ENCODE data around the gene IGFBP3. TPM values are rescaled to one million over a fixed set of nuclear protein-coding genes. Genes with fewer than 3 reads are reported as not detected.
A peak's percentile ranks its signal among the peaks of the same experiment; 100 is the strongest.

The IGFBP3 gene
- total and polyA plus RNA-seq, 5 experiments from 2014 or later: 2.1 to 13.7 (median 10.4) TPM

DNA sequence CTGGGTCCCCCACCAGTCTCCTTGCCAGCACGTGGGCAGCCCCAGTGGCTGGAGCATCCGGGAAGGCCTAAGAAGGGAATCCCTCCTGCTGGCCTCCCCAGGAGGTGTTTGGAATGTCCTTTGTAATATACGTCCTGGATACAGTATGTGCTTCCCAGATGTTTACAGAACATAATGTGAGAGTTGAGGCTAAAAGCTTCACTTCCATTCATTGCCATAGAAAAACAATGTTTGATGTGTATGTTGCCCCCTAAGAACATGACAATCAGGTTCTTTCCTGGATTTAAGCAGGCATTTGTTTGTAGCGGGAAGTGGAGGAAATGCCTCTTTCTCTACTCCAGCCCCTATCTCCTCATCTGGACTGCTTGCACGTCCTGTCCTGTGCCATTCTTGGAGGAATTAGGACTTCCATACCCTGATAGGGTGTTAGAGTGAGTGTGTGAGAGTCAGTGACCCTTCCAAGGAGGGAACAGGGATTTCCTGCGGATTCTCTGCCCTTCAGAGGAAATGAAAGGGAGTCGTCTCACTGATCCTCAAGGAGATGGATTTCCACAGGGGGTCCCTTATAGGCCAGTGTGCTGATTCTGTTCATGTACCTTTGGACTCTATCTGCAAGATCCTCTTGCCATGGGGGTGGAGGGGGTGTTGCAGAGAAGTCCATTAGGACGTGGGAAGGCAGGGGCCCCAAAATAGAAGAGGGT is 31.6 kb downstream of the IGFBP3 start:
- no peak for DNase-seq
- H3K27ac Mint-ChIP-seq: no peak overlapping the region
- ATAC-seq: no peak
- peak overlapping the region in 1 of 10 donors; percentile 18 for H3K4me3 Mint-ChIP-seq
- peaks cover 23 to 83% (median 56%) of the 10 kb centered on the region in 5 donors for H3K27me3 Mint-ChIP-seq
- no peaks in the 10 kb centered on the region for H3K36me3 Mint-ChIP-seq
- peaks cover 0 to 4% (median 0%) of the 10 kb centered on the region in 4 donors for H3K4me1 Mint-ChIP-seq
- POLR2A ChIA-PET: no interaction called here
- H3K9me3 Mint-ChIP-seq: no peaks in the 10 kb centered on the region

GRCh38 chr7:45888993-45889366 is 32.1 kb downstream of the IGFBP3 start:
- H3K36me3 Mint-ChIP-seq: no peaks in the 10 kb centered on the region
- no peak overlapping the region for H3K27ac Mint-ChIP-seq
- no peak for ATAC-seq
- POLR2A ChIA-PET: no interaction called here
- H3K4me1 Mint-ChIP-seq: peaks cover 0 to 4% (median under 1%) of the 10 kb centered on the region in 4 donors
- peaks cover 21 to 83% (median 53%) of the 10 kb centered on the region in 5 donors for H3K27me3 Mint-ChIP-seq
- no peaks in the 10 kb centered on the region for H3K9me3 Mint-ChIP-seq
- peak overlapping the region in 1 of 10 donors; percentile 18 for H3K4me3 Mint-ChIP-seq
- DNase-seq: no peak

DNA sequence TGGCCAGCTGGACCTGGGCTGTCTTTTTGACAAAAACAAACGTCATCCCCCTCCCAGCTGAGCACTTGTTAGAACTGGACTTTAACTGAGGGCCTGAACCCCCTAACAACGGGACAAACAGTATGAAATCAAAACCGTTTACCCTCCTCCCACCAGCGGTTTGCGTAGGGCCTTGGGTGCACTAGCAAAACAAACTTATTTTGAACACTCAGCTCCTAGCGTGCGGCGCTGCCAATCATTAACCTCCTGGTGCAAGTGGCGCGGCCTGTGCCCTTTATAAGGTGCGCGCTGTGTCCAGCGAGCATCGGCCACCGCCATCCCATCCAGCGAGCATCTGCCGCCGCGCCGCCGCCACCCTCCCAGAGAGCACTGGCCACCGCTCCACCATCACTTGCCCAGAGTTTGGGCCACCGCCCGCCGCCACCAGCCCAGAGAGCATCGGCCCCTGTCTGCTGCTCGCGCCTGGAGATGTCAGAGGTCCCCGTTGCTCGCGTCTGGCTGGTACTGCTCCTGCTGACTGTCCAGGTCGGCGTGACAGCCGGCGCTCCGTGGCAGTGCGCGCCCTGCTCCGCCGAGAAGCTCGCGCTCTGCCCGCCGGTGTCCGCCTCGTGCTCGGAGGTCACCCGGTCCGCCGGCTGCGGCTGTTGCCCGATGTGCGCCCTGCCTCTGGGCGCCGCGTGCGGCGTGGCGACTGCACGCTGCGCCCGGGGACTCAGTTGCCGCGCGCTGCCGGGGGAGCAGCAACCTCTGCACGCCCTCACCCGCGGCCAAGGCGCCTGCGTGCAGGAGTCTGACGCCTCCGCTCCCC is 32.7 kb downstream of the IGFBP3 start, which contains the start of gene IGFBP1:
IGFBP1 (plus strand) TSS at position 304 of the 808 bp plus-strand sequence; CDS start at position 469, 165 bp downstream.
- H3K9me3 Mint-ChIP-seq: no peaks in the 10 kb centered on the region
- POLR2A ChIA-PET: no interaction called here
- peak within 1 kb of the TSS in 2 of 10 donors; percentile 4 to 18 for H3K4me3 Mint-ChIP-seq
- ATAC-seq (no peak), DNase-seq (peak in 1 of 10 donors; percentile 3)
- H3K27me3 Mint-ChIP-seq: peaks cover 20 to 83% (median 48%) of the 10 kb centered on the region in 5 donors
- H3K4me1 Mint-ChIP-seq: peaks cover 0 to 4% (median under 1%) of the 10 kb centered on the region in 4 donors
- peak within 1 kb of the TSS in 1 of 10 donors; percentile 3 for H3K27ac Mint-ChIP-seq
- H3K36me3 Mint-ChIP-seq: no peaks in the 10 kb centered on the region

DNA sequence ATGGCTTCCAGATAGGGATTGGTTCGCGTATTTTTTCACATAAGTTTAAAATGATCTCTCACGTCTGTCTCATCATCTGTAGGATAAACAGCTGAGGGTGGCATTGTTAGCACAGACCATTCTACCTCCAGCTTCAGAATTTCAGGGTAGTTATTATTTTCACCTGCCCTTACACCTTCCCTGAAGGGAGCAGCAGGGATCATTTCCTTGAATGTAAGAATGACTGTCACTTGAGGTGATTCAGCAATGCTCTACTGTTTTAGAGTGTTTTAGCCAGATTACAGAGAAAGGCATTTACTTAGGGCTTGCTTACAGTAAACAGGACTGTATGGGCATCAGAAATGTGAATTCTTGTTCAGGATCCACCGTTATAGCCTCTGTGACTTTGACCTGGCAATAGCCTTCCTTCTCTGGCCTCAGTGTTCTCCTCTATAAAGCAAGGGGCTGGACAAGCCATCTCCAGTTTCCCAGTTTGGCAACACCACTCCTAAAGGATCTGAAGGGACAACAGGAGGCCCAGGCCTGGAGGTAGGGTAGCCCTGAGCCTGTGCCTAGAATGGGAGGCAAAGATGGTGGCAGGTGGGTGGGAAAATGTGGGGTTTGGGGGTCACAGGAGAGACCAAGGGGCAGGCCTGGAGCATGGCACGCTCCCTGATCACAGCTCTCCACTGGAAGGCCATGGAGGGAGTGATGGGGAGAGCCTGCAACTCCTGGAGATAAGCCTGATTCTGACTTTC is 34.0 kb downstream of the IGFBP3 start:
- no peak for DNase-seq
- Mint-ChIP-seq H3K4me1 (peaks cover 0 to 4% (median under 1%) of the 10 kb centered on the region in 4 donors), H3K9me3 (no peaks in the 10 kb centered on the region), H3K36me3 (no peaks in the 10 kb centered on the region), H3K4me3 (no peak overlapping the region), H3K27ac (no peak overlapping the region), H3K27me3 (peaks cover 20 to 81% (median 46%) of the 10 kb centered on the region in 5 donors)
- no peak for ATAC-seq
- POLR2A ChIA-PET: no interaction called here

DNA sequence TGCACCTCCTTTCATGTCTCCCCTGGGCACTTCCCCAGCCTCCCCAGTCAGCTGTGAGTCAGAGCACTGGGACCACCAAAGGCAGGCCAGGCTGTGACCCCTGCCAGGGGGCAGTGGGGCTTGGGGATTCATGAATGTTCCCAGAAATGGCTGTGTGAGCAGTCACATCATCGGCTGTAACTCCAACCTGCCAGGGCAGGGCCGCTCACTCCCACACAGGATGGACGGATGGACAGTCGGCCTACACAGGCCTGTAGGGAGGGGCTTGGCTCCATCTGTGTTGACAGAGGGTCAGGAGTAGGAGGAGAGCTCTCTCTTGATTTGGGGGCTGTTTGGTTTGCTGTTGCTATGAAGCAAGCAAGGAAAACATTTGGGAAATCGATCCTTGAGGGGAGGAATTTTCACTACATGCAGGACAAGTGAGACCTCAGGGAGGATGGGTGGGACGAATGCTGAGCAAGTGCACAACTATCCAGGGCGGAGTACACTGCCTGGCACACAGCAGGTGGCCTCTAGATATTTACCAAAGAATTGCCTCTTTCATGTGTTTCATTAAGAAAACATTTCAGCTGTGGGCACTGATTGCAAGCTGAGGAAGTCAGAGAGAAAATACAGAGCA is 35.7 kb downstream of the IGFBP3 start:
- DNase-seq (no peak), ATAC-seq (no peak)
- peaks cover 13 to 66% (median 42%) of the 10 kb centered on the region in 5 donors for H3K27me3 Mint-ChIP-seq
- no peak overlapping the region for H3K27ac Mint-ChIP-seq
- no peak overlapping the region for H3K4me3 Mint-ChIP-seq
- H3K9me3 Mint-ChIP-seq: no peaks in the 10 kb centered on the region
- POLR2A ChIA-PET: no interaction called here
- peaks cover 0 to 4% (median under 1%) of the 10 kb centered on the region in 4 donors for H3K4me1 Mint-ChIP-seq
- H3K36me3 Mint-ChIP-seq: no peaks in the 10 kb centered on the region

DNA sequence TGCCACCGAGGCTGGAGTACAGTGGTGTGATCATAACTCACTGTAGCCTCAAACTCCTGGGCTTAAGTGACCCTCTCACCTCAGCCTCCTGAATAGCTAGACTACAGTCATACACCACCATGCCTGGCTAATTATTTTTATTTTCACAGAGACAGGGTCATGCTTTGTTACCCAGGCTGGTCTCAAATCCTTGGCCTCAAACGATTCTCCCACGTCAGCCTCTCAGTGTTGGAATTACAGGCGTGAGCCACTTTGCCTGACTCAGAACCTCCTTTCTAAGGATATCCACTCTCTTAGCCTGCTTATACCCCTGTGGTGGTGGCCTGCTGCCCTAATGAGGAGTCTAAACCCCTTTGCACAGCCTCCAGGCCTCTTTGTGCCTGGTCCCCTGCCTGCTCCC is 36.9 kb downstream of the IGFBP3 start:
- peaks cover 8 to 54% (median 33%) of the 10 kb centered on the region in 5 donors for H3K27me3 Mint-ChIP-seq
- no peaks in the 10 kb centered on the region for H3K36me3 Mint-ChIP-seq
- peaks cover 0 to 4% (median under 1%) of the 10 kb centered on the region in 4 donors for H3K4me1 Mint-ChIP-seq
- POLR2A ChIA-PET: no interaction called here
- DNase-seq: no peak
- peaks cover 0 to 6% (median 3%) of the 10 kb centered on the region in 9 donors for H3K9me3 Mint-ChIP-seq
- no peak overlapping the region for H3K4me3 Mint-ChIP-seq
- H3K27ac Mint-ChIP-seq: peak overlapping the region in 1 of 10 donors; percentile 41
- no peak for ATAC-seq

DNA sequence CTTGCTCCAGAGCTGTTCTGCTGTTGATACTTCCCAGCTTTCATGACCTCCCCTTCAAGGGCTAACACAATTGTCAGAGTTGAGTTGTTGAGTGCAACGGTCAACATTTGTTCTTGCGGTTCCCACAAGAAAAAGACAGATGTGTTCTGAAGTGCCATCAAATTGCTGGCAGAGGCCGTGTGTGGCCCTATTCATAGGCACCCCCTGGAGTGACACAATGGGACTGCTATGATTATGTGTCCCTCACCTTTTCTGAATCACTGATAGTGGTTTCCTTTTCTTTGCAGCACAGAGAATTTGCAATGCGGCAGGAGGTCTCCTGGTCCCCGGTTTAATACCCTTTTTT is 38.6 kb downstream of the IGFBP3 start:
- Mint-ChIP-seq H3K4me3 (no peak overlapping the region), H3K9me3 (peaks cover 0 to 21% (median 8%) of the 10 kb centered on the region in 9 donors), H3K4me1 (peaks cover 0 to 2% (median 0%) of the 10 kb centered on the region in 4 donors), H3K27ac (no peak overlapping the region), H3K27me3 (peaks cover 8 to 43% (median 30%) of the 10 kb centered on the region in 5 donors), H3K36me3 (no peaks in the 10 kb centered on the region)
- ATAC-seq: no peak
- DNase-seq: no peak
- POLR2A ChIA-PET: no interaction called here

DNA sequence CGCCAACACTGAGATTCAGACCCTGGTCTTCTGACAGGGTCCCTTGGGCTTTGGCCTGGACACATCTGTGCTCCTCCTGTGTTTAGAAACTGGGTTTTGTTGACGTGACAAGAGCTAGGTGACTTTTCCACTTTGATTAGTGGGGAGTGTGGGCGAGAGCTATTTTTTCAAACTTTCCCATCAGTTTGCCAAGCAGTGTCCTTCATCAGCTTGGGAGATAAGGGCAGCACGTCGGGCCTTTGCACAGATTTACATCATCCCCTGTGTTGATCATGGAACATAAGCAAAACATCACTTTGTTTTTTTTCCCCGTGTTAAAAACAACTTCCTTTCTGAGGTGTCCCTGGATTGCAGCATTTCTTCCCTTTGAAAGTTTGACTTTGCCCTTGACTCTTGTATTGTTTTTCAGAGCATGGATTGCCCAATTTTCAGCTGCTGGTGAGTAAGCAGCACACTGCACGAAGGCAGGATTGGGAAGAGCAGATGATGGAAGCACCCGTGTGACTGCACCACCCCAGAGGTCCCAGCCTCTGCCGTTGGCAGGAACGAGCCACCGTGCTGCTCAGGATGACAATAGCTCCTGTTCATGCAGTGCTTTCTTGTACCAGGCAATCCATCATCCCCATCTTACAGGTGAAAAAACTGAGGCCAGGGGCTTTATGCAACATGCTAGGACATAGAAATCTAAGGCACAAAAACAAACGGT is 39.2 kb downstream of the IGFBP3 start:
- Mint-ChIP-seq H3K9me3 (peaks cover 0 to 24% (median 10%) of the 10 kb centered on the region in 9 donors), H3K27ac (no peak overlapping the region), H3K27me3 (peaks cover 6 to 38% (median 26%) of the 10 kb centered on the region in 5 donors), H3K4me3 (no peak overlapping the region), H3K36me3 (no peaks in the 10 kb centered on the region), H3K4me1 (peaks cover 0 to 2% (median 0%) of the 10 kb centered on the region in 4 donors)
- ATAC-seq (no peak), DNase-seq (no peak)
- POLR2A ChIA-PET: no interaction called here

- no peaks in the 10 kb centered on the region for H3K36me3 Mint-ChIP-seq
- no peak overlapping the region for H3K27ac Mint-ChIP-seq
- DNase-seq: no peak
- ATAC-seq: no peak
- POLR2A ChIA-PET: no interaction called here
- H3K4me1 Mint-ChIP-seq: peaks cover 0 to 2% (median 0%) of the 10 kb centered on the region in 4 donors
- H3K27me3 Mint-ChIP-seq: peaks cover 2 to 33% (median 21%) of the 10 kb centered on the region in 5 donors
- no peak overlapping the region for H3K4me3 Mint-ChIP-seq
- H3K9me3 Mint-ChIP-seq: peaks cover 0 to 25% (median 10%) of the 10 kb centered on the region in 9 donors
These were observed 39.8 kb downstream of the IGFBP3 start for GRCh38 chr7:45881280-45881758.

DNA sequence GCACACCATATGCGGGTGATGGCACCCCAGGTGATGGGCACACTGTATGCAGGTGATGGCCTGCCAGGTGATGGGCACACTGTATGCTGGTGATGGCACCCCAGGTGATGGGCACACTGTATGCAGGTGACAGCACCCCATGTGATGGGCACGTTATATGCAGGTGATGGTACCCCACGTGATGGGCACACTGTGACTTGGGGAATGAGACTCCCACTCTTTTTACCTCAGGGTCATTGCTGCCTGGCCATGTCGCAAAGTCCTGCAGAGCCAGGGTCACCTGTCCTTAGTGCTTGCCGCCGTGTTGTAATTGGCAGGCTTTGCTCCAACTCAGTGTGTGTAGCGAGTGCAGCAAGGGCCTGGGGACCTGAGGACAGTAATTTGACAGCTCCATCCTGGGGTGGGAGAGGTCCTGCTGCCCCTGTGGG is 40.6 kb downstream of the IGFBP3 start:
- ATAC-seq: no peak
- H3K27ac Mint-ChIP-seq: no peak overlapping the region
- H3K36me3 Mint-ChIP-seq: no peaks in the 10 kb centered on the region
- POLR2A ChIA-PET: no interaction called here
- peaks cover 0 to 30% (median 10%) of the 10 kb centered on the region in 9 donors for H3K9me3 Mint-ChIP-seq
- H3K4me3 Mint-ChIP-seq: no peak overlapping the region
- H3K27me3 Mint-ChIP-seq: peaks cover 2 to 28% (median 14%) of the 10 kb centered on the region in 5 donors
- no peak for DNase-seq
- H3K4me1 Mint-ChIP-seq: peaks cover 0 to 2% (median 0%) of the 10 kb centered on the region in 4 donors

GRCh38 chr7:45878457-45879144 is 42.5 kb downstream of the IGFBP3 start:
- Mint-ChIP-seq H3K27me3 (peaks cover 2 to 10% (median 5%) of the 10 kb centered on the region in 5 donors), H3K4me3 (no peak overlapping the region), H3K27ac (no peak overlapping the region), H3K9me3 (peaks cover 0 to 30% (median 10%) of the 10 kb centered on the region in 9 donors), H3K36me3 (no peaks in the 10 kb centered on the region), H3K4me1 (no peaks in the 10 kb centered on the region)
- DNase-seq (no peak), ATAC-seq (no peak)
- POLR2A ChIA-PET: no interaction called here
